ENCODE measurements around the gene COA5.
"Not testable (repeated sequence)": the region's sequence is repeated elsewhere in the genome, so short reads cannot be mapped to it uniquely, and the experiment has no call there.

GRCh38 chr2:98594665-98595064 lies 13.6 kb downstream of the COA5 start:
- not testable (repeated sequence) for TF ChIP-seq CTCF (IDR thresholded peaks at IDR 0.05; ENCODE audit: low read depth, low read length, missing input control); TAF1 (conservative IDR thresholded peaks at IDR 0.05); GABPA (IDR thresholded peaks at IDR 0.05 in 1 of 2, conservative IDR thresholded peaks at IDR 0.05 in 1 of 2); YY1 (IDR thresholded peaks at IDR 0.05); MAX (IDR thresholded peaks at IDR 0.05); REST (IDR thresholded peaks at IDR 0.05); EGR1 (IDR thresholded peaks at IDR 0.05; ENCODE audit: low read depth in 2 of 2); ZBTB33 (IDR thresholded peaks at IDR 0.05); ATF3 (IDR thresholded peaks at IDR 0.05); SP1 (IDR thresholded peaks at IDR 0.05); FOXA1 (IDR thresholded peaks at IDR 0.05); RAD21 (IDR thresholded peaks at IDR 0.05)

Data from liver (tissue), 3 donors.